Posterior cingulate gyrus (tissue), 11 donors: ENCODE data around the gene CYTH2.
"Not testable (repeated sequence)": the region's sequence is repeated elsewhere in the genome, so short reads cannot be mapped to it uniquely, and the experiment has no call there.

Source experiments
- DNase-seq, 10 donors: peaks; one replicate each; pipeline versions ENCODE4 v3.0.0 to v3.0.0-alpha.2; 2020 to 2021; ENCODE audit warnings: mixed read lengths in 3 of 10
- intact Hi-C: fragments of 100-400 bp; cut with DNase I; formaldehyde crosslinking; loops from one replicate; pipeline ENCODE4 v1.15.1; 2023

Gene CYTH2

GRCh38 chr19:48509467-48510194 lies 40.5 kb downstream of the CYTH2 start:
- peak in 4 of 10 donors; percentile 32 to 77 (median 58) for DNase-seq
- intact Hi-C loops, result loop anchor here (10.0 kb wide), 1 partner anchor 75 kb away; no protein-coding TSS in a partner anchor

GRCh38 chr19:48510421-48511268 lies 41.5 kb downstream of the CYTH2 start:
- peak; percentile 78 to 98 (median 88) for DNase-seq
- intact Hi-C loops, result loop anchor here (10.0 kb wide), 1 partner anchor 74 kb away; no protein-coding TSS in a partner anchor

- intact Hi-C loops, result loop anchor here (10.0 kb wide), 1 partner anchor 73 kb away; no protein-coding TSS in a partner anchor
- DNase-seq, result peak in 3 of 10 donors; percentile 78 to 90 (median 89)
Observed at GRCh38 chr19:48511321-48511731, 42.2 kb downstream of the CYTH2 start.

- DNase-seq, result peak; percentile 82 to 99 (median 90)
- intact Hi-C loops, result loop anchor here (10.0 kb wide), 1 partner anchor 73 kb away; no protein-coding TSS in a partner anchor
Observed at GRCh38 chr19:48511800-48512503, 42.8 kb downstream of the CYTH2 start, which contains the start of gene LMTK3. Gene LMTK3 (minus strand): TSS chr19:48511835. CDS start chr19:48511576, 259 bp downstream.

- DNase-seq, result peak in 1 of 10 donors; percentile 67
- intact Hi-C loops, result loop anchor here (10.0 kb wide), 1 partner anchor 72 kb away; no protein-coding TSS in a partner anchor
Observed at GRCh38 chr19:48512504-48513288, 43.5 kb downstream of the CYTH2 start.

GRCh38 chr19:48513289-48514122 lies 44.3 kb downstream of the CYTH2 start:
- peak; percentile 79 to 97 (median 86) for DNase-seq
- intact Hi-C loops, result loop anchor here (10.0 kb wide), 1 partner anchor 71 kb away; no protein-coding TSS in a partner anchor

GRCh38 chr19:48514123-48514458 lies 44.9 kb downstream of the CYTH2 start:
- intact Hi-C loops, result loop anchor here (10.0 kb wide), 1 partner anchor 71 kb away; no protein-coding TSS in a partner anchor
- peak in 1 of 10 donors; percentile 42 for DNase-seq

- DNase-seq, result peak in 2 of 10 donors; percentile 43 to 59
- intact Hi-C loops, result loop anchor here (10.0 kb wide), 1 partner anchor 68 kb away; no protein-coding TSS in a partner anchor
Observed at GRCh38 chr19:48516536-48516935, 47.4 kb downstream of the CYTH2 start.

GRCh38 chr19:48518207-48518606 lies 49.0 kb downstream of the CYTH2 start:
- intact Hi-C loops, result loop anchor here (10.0 kb wide), 1 partner anchor 67 kb away; no protein-coding TSS in a partner anchor
- DNase-seq, result peak in 1 of 10 donors; percentile 48

GRCh38 chr19:48519426-48519825 lies 50.3 kb downstream of the CYTH2 start:
- intact Hi-C loops, result loop anchor here (10.0 kb wide), 1 partner anchor 65 kb away; no protein-coding TSS in a partner anchor
- not testable (repeated sequence) for DNase-seq

- intact Hi-C loops, result no loop called here
- no peak for DNase-seq
Observed at GRCh38 chr19:48520134-48520533, 51.0 kb downstream of the CYTH2 start.

GRCh38 chr19:48524221-48524620 lies 55.1 kb downstream of the CYTH2 start:
- DNase-seq, result no peak
- intact Hi-C loops, result no loop called here

- peak in 2 of 10 donors; percentile 18 to 35 for DNase-seq
Observed at GRCh38 chr19:48524732-48525131, 55.6 kb downstream of the CYTH2 start.

GRCh38 chr19:48529156-48529555 lies 60.0 kb downstream of the CYTH2 start:
- DNase-seq, result no peak
- intact Hi-C loops, result no loop called here

More at GRCh38 chr19:48524732-48525131, 55.6 kb downstream of the CYTH2 start:
- intact Hi-C loops, result no loop called here

- DNase-seq, result peak in 2 of 10 donors; percentile 59 to 62
- intact Hi-C loops, result no loop called here
Observed at GRCh38 chr19:48530066-48530720, 61.0 kb downstream of the CYTH2 start.

GRCh38 chr19:48530770-48531169 lies 61.6 kb downstream of the CYTH2 start:
- peak in 1 of 10 donors; percentile 29 for DNase-seq
- intact Hi-C loops, result no loop called here
